Dermis microvascular lymphatic vessel endothelial cell (primary cell): Measurements from ENCODE around the gene WNT10A. TPM values are rescaled to one million over a fixed set of nuclear protein-coding genes. Genes with fewer than 3 reads are reported as not detected.
"Not testable (repeated sequence)": the region's sequence is repeated elsewhere in the genome, so short reads cannot be mapped to it uniquely, and the experiment has no call there.

Source experiments
- DNase-seq, 2 donors: peaks; one replicate each; pipeline versions ENCODE4 v3.0.0 to v3.0.0-alpha.2; 2010; ENCODE audit warnings: low read depth in 2 of 2
- total RNA-seq: library from RNA; depleted of rRNA; stranded (reverse); fragments of >200 nt; gene quantifications from 2 replicates; pipeline ENCODE4 v1.2.1, GENCODE V29; 2014

Gene WNT10A
- total RNA-seq, 1 donor from 2014 or later: not detected

DNA sequence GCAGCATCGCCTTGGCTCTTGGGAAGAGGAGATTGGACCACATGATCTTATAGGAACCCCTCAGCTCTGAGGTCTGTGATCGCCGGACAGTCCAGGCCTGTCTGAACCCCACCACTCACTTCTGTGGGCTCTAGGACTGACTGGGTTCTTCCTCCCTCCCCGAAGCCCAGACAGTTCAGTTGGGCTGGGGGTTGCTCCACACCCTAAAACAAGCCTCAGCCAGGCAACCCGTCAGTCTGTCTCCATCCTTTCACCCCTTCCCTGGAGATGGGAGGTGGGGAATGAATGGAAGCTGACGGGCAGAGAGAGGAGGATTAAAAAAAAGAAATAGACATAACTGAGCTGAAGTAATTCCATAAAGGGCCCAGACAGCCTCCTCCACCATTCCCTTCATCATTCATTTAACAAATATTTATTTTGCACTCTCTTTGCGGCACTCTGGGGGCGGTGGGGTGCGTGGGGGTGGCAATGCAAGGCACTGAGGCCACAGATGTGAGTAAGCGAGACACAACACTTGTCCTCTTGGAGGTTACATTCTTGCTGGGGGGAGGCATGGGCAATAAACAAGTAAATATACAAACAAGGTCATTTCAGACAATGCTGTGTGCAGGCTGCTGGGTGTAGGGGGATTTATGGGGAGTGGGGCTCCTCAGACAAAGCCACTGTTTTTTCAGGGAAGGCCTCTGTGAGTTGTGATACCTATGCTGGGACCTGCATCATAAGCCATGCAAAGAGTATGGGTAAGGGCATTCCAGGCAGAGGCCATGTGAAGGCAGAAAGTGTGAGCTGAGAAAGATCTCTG lies 12.9 kb downstream of the WNT10A start:
- no peak for DNase-seq

DNA sequence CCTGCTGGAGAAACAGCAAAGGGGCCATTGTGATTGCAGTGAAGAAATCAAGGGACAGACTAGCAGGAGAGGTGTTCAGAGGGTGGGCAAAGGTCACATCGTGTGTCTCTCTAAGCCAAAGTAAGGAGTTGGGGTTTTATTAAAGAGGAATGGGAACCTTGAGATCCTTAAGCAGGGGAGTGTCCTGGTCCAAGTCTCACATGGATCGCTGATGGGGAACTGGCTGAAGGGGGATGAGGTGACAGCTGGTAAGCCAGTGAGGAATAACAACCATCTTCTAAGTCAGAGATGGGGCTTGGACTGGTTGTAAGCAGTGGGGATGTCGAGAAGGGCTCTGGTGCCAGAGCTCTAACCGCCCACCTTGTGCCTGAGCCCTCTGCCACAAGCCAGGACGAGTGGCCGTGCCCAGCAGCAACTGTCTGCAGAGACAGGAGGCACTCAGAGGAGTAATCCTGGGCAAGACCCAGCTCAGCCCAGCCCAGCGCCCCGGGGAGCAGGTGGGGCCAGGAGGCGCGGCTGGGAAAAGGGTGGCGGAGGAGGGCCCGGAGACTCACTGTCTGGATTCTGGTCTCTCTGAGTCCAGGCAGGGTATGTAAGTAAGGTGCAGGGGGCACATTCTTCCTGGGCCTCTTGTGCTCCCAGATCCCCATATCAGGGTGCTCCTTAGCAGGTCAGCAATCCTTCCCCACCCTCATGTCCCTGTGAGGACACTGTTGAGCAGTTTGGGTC lies 13.7 kb downstream of the WNT10A start:
- DNase-seq: no peak

DNA sequence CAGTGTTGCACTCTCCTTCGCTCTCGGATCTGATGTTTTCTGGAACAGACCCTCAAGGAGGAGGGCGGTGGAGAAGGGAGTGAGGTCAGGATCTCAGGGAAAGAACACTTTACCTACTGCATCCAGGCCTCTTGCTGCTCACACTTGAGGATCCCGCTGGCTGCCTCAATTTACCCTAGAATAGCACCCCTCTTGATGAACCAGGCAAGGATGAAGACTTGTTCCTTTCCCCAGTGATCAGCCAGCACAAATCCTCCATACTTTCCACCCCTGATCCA lies 14.2 kb downstream of the WNT10A start:
- no peak for DNase-seq

DNA sequence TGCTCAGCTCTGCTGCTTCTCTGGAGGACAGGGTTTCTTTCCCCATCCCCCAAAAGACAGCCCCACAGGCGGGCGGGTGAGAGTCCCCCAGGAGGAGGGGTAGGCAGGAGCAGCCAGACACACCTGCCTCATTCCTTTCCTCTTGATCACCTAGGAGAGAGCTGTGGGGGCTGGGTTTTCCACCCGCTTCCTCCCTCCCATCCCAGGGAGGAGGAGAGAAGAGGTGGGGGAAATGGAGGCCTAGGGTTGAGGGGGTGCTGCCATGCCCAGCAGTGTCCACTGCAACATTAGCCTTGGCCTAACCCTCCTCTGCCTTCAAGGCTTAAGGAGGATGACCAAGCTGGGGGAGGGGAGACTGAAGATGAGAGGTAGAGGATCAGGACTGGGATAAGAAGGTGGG lies 14.7 kb downstream of the WNT10A start:
- no peak for DNase-seq

DNA sequence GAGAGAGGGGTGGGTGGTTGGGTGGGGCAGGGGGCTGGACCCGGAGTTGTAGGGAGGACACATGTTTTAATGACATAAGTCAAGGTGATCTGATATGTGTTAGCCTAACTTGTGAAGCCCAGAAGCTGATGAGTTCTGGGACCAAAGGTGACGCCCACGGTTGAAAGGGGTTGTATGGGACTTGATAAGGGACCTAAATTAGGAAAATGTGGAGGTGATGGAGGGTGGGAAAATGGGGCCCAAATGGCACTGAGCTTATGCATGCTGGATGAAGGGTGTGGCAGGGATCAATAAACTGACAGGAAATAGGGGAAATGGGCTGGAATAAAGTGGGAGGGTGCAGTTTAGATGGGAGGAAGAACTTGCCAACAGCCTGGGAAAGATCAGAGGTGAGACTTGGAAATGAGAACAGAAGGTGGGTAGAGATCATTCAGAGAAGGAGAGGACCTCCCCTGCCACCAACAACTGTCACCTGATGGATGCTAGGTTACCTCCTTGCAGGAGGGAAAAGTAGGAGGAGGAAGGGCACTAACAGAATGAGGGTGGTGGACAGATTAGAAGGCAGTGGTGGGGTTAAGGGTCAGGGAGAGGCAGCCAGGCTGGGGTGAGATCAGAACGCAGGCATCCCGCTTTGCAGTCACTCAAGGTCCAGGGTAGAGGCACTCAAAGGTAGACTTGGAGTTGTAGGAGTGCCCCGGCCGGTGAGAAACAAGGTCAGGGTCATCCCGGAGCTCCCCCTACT lies 15.3 kb downstream of the WNT10A start:
- no peak for DNase-seq

DNA sequence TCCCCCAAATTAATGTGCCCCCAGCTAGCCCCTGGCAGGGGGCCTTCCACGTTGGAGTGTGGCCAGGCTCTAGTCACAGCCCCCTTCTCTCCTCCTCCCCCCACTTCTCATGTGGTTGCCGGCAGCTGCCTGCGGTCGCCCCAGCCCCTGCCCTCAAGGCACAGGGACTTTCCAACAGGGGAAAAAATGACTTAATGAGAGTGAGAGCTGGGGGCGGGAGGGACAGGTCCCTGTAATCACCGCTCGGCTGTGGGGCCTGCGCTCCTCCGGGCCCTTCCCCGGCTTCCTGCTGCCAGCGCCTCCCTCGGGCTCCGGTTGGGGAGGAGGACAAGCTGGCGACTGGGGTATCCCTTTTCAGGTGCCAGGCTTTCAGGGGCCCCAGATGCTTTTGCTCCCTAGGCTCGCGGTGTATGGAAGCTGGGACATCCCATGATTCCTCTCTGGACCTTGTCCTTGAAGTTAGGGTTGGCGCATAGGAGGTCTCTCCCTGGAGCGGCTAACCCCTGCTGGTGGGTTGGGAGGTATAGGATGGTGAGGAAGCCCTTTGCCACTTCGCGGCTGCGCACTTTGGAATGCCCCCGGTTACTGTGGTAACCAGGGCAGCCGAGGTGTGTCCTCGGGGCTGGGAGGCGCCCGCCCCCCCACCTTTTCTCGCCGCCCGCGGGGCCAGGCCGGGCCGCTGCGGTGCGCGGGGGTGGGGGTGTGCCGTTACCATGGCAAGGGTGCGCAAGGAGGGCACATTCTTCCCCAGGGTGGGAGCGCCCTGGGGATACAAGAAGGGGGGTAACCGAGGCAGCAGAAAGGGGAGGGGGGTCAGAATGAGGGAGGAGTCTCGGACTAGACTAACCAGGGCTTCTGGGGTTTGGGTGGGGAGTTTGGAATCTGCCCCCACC lies 16.1 kb downstream of the WNT10A start:
- no peak for DNase-seq

DNA sequence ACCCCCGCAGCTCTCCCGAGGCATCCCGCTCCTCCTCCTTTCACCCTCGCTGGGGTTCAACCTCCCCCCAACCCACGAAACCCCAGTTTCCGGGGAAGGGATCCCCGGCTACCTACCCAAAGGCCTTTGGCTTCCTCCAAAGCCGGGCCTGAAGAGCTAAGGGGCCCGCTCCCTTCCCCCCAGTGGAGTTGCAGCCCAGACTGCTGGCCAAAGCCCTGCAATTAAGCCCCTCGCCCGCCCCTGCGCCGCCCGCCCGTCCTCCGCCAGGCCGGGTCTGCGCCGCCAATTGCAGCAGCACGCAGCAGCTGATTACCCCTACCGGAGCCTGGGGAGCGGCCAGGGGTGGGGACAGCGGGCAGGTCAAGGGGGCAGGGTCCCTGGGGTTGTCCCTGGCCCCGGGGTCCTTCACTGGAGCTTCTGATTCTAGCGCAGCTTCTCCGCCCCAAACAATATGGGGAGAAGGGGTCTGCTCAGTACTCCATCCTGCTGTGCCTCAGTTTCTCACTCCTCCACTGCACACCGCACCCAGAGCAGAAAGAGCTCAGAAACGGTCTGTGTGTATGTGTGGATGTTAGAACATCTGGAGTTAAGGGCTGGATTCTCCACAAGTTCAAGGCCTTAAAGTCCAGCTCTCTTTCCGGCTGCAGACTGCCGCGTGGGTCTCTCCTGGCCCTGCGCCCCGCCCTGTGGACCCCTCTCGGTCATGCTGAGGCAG lies 16.9 kb downstream of the WNT10A start:
- DNase-seq: no peak

DNA sequence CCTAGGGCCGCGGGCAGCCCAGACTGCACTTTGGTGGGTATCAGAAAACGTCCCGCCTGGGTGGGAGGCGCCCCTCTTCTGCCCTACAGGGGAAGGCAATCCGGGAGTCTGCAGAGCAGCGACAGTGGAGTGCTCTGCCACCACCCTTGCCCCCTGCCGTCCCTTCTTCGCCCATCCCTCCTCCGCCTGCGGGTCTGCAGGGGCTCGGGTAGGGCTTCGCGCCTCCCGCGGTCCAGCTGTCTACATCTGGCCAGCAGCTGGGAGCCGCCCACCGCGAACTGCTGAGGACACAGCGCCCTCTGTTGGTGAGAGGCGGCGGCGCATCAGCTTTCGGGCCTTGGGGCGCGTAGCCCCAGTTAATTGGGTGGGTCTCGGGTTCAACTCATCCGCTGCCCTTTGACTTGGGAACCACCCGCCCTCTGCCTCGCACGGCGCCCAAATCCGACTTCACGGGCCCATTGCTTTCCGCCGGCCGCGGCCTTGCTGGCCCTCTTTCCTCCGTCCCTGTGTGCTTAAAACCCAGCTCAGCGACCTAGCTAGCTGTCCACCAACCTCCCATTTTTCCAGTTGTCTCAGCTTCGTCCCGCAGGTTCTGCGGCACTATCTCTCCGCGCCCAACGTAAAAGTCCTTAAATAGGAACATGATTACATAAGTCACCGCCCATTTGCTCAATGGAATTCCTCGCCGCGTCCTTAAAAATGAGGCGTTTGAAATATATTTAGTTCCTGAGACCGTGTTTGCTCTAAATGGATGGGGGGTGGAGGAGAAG lies 17.6 kb downstream of the WNT10A start:
- peak in 1 of 2 donors; percentile 32 for DNase-seq

DNA sequence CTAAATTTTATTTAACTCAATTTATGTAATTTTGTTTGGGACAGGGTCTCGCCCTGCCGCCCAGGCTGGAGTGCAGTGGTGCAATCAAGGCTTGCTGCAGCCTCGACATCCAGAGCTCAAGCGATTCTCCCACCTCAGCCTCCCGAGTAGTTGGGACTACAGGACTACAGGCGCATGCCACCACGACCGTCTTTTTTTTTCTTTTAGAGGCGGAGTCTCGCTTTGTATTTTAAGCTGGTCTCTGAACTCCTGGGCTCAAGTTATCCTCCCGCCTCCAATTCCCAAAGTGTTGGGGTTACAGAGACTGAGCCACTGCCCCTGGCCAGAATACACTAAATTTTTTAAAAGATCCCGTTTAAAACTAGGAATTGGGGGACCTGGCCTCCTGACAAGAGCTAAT lies 18.5 kb downstream of the WNT10A start:
- no peak for DNase-seq

DNA sequence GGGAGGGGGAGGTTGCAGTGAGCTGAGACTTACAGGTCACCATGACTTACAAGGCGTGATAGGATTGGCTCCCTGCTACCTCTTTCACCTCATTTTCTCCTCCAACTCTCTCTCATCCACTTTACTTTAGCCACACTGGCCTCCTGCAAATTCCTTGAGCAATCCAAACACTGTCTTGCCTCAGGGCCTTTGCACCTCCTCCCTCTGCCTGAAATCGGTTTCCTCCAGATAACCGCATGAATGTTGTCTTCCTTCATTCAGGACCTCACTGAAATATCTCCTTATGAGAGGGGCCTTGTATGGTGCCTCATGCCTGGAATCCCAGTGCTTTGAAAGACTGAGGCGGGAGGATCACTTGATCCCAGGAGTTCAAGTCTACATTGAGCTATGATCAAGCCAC lies 21.8 kb downstream of the WNT10A start:
- no peak for DNase-seq

DNA sequence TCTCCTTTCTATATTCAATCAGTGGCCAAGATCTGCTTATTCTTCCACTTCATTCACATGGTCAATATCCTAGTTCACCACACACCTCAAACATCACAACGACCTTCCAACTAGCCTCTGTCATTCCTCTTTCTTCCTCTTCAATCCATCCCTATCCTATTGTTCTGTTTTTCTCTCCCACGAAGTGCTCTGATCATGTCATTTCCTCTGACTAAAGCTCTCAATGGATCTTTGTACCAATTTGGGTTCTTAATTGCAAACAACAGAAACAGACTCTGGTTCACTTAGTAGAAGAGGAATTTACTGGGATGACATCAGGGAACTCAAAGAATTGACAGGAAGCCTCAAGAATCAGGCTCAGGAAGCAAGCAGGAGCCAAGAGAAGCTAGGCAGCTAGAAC lies 23.5 kb downstream of the WNT10A start:
- no peak for DNase-seq

DNA sequence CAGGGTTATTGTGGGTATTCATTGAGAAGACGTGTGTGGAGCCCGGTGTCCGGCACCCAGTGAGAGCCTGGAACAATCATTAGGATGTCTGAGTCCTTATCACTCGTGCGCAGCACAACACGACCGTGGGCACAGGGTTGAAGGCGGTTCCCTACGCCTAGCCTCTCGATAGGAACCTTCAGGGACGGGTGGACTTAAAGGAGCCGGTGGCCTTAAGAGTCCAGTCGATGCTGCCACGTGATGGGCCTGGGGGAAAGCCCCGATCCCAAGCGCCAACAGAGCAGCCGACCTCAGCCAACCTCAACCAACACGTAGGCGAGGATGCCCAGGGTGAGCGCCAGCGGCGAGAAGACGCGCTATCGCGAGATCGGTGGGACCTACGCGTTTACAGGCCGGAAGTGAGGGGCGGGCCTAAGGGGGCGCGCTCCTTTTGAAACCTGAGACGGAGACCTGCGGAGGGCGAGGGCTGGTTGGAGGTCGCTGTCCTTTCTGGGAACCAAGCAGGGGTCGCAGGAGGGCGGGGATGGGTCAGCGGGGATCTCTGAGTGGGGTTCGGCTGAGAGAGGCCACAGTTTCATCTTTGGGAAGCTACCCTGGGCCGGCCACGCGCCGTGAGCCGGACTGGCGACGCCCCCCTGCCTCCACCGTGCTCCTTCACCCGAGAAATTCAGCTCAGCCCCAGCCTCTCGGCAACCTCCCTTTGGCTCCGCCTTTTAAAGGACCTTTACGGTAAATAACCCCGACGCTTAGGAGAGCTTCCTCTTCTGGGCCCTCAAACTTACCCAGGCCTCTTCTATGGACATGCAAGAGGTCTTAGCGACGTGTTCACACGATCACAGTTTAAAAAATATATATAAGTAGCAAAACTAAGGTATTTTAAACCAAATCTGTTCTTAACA lies 28.3 kb downstream of the WNT10A start:
- peak; percentile 21 to 30 for DNase-seq

DNA sequence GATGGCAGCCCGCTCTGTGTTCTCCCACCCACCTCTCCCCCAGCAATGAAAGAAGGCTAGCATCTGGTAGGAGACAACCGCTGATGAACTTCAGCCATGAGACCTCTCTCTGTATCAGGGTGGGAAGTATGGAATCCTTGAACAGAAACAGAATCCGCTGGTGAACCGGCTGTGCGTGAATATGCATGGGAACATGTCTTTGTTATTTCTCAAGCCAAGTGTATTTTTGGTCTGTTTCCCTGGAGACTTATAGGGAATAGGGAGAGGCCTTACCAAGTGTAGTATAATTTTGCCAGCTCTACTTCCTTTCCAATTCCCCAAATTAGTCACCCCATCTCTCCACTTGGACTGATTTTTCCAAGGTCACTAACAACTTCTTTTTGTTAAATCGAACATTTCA lies 30.1 kb downstream of the WNT10A start:
- no peak for DNase-seq

DNA sequence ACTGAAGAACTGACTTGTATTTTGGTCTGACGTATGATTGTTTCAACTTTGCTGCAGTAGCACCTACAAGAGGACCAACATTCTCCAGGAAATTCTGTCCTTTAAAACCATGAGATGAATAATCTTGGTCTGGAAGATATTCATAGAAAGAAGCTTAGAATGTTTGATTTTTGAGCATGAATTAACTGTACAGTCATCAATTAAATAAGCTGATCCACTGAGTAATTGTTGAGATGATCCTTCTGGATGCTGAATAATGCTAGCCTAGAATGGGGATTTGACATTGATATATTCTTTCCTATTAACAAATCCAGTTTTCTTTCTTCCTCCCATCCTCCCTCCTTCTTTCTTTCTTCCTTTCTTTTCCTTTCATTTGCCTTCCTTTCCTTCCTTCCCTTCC lies 39.9 kb downstream of the WNT10A start:
- DNase-seq: no peak

DNA sequence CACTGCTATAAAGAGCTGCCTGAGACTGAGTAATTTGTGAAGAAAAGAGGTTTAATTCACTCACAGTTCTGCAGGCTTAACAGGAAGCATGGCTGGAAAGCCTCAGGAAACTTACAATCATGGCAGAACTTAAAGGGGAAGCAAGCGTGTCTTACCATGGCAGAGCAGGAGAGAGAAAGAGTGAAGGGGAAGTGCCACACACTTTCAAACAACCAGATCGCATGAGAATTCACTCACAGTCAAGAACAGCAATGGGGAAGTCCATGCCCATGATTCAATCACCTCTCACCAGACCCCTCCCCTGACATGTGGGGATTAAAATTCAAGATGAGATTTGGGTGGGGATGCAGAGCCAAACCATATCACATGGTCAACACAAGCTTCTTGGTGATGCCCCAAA lies 44.1 kb downstream of the WNT10A start:
- no peak for DNase-seq

DNA sequence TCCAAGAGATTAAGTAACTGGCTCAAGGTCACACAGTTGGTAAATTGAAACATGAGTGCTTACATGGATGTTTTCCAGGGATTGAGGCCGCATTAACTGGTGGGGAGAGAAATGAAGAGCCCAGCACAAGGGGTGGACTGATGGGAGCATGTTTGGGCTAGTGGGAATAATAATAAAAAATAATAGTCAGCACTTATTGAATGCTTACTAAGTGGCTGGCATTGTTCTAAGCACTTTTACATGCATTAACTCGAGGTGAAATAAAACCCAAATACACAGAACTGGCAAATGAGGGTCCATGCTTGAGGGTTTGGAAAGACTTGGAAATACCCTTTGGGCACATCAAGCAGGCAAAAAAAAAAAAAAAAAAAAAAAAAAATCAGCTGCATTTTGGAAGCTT lies 44.8 kb downstream of the WNT10A start:
- DNase-seq: no peak

DNA sequence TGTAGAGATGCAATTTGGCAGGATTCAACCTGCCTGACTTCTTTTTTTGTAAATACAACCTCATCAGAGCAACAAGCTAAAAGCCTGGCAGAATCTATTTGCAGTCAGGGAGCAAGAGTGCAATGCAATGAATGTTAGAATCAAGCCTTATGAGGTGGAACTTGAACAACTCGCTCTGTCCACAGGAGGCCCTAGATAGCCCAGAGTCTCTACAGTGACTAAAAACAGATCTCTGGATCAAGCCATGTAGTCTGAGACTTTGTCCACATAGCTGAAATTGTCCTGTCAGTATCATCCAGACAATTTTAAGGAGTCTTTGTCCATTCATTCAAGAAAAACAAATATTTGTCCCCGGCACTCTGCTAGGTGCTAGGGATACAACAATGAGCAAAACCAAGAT lies 46.8 kb downstream of the WNT10A start:
- no peak for DNase-seq

DNA sequence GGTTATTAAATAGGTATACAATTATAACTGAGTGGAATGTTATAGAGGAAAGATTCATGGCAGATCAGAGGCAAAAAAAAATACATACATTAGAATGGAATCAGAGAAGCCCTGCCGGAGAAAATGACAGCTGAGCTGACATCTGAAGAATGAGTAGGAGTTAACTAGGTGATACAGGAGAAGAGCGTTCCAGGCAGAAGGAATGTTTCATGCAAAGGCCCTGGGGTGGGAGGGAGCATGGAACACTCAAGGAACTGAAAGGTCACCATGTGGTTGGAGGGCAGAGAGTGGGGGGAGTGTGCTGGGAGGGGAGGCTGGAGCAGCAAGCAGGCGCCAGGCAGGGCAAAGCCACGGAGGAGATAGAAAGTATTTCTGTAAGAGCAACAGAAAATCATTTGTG lies 47.2 kb downstream of the WNT10A start:
- no peak for DNase-seq

DNA sequence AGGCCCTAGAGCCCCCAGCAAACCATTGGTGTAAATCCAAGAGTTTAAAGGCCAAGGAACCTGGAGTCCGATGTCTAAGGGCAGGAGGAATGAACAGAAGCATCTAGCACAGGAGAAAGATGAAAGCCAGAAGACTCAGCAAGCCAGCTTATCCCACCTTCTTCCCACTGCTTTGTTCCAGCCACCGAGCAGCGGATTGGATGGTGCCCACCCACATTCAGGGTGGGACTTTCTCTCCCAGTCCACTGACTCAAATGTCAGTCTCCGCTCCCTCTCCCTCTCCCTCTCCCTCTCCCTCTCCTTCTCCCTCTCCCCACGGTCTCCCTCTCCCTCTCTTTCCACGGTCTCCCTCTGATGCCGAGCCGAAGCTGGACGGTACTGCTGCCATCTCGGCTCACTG lies 49.8 kb downstream of the WNT10A start:
- DNase-seq: not testable (repeated sequence)
